Posterior cingulate gyrus (tissue), 11 donors: ENCODE data around the gene CPOX.
"Not testable (repeated sequence)": the region's sequence is repeated elsewhere in the genome, so short reads cannot be mapped to it uniquely, and the experiment has no call there.

Experiments used
- DNase-seq, 10 donors: peaks; one replicate each; pipeline versions ENCODE4 v3.0.0 to v3.0.0-alpha.2; 2020 to 2021; ENCODE audit warnings: mixed read lengths in 3 of 10
- intact Hi-C: fragments of 100-400 bp; cut with DNase I; formaldehyde crosslinking; loops from one replicate; pipeline ENCODE4 v1.15.1; 2023

The CPOX gene

DNA sequence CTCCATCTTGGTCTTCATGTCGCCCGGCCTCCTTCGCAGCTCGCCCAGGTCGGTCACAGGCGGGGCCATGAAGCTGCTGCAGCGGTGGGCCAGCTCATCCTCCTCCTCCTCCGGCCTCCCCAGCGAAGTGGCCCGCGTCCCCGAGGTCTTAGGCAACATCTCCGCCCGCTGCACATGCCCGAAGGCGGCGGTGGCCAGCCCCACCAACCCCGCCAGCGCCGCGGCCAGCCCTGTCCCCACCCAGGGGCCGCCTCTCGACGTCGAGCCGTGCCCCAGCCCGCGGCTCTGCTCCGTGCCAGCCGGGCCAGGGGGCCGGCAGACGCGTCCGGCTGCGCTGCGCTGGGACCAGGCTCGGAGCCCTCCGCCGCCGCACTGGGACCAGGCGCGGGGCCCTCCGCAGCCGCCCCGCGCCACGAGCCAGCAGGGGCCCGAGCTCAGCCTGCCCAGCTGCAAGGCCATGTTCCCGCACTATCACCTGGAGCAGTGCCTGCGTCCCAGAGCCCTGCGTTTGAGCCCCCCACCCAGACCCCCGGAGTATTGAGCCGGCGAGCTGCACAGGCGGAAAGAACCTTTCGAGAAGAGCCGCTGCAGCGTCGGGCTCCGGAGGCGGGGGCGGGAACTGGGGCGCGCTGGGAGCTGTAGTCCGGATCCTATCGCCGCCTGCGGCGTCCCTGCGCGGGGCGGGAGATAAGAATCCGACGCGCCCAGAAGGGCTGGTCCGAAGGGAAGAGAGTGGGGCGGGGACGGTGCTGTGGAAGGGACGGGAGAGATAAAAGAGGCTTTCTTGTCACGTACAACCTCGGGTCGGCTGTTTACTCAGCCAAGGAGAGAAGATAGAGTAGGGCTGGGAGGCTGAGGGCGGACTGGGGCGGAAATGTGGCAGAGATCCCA, at the start of gene CPOX:
CPOX (minus strand) TSS at position 566 of the 891 bp plus-strand sequence; CDS start at position 459, 107 bp downstream.
- DNase-seq, result peak; percentile 85 to 98 (median 90)

GRCh38 chr3:98642769-98643168, 49.4 kb upstream of the CPOX start:
- intact Hi-C loops, DNase-seq: not testable (repeated sequence)

More for the DNA sequence above, at the start of gene CPOX:
- intact Hi-C loops, result loop anchor here (1.0 to 5.0 kb wide), 3 partner anchors 70 to 556 kb away; partner anchors contain the start of genes DCBLD2 and GABRR3

GRCh38 chr3:98641756-98642155, 48.3 kb upstream of the CPOX start:
- DNase-seq, intact Hi-C loops: not testable (repeated sequence)

- DNase-seq, intact Hi-C loops: not testable (repeated sequence)
These were observed 45.1 kb upstream of the CPOX start for GRCh38 chr3:98638515-98638914.

DNA sequence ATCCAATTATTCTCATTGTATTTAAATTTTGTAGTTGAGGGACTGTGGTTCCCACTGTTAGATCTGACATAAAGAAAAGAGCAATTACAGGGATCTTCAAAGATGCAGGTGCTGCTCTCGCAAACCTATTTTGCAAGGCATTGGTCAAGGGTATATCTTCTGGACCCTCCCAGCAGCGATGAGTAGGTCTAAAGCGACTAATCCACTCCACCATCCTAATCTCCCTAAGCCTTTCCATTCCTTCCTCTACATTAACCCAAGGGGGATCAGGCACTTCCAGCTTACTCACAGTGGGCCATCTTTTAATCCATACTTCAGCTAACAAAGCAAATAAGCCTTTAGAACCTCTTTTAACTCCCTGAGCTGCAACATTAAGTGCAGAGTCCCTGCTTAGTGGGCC, 37.0 kb upstream of the CPOX start:
- intact Hi-C loops, result no loop called here
- DNase-seq, result no peak

GRCh38 chr3:98628317-98628716, 34.9 kb upstream of the CPOX start:
- no peak for DNase-seq
- intact Hi-C loops, result no loop called here

- intact Hi-C loops, result no loop called here
- no peak for DNase-seq
These were observed 32.7 kb upstream of the CPOX start for GRCh38 chr3:98626151-98626550.

GRCh38 chr3:98623572-98624280, 30.3 kb upstream of the CPOX start:
- DNase-seq, result no peak
- intact Hi-C loops, result no loop called here

- DNase-seq, result no peak
- intact Hi-C loops, result no loop called here
These were observed 24.4 kb upstream of the CPOX start for GRCh38 chr3:98617841-98618240.

GRCh38 chr3:98613616-98614015, 20.2 kb upstream of the CPOX start:
- intact Hi-C loops, result no loop called here
- DNase-seq, result no peak

DNA sequence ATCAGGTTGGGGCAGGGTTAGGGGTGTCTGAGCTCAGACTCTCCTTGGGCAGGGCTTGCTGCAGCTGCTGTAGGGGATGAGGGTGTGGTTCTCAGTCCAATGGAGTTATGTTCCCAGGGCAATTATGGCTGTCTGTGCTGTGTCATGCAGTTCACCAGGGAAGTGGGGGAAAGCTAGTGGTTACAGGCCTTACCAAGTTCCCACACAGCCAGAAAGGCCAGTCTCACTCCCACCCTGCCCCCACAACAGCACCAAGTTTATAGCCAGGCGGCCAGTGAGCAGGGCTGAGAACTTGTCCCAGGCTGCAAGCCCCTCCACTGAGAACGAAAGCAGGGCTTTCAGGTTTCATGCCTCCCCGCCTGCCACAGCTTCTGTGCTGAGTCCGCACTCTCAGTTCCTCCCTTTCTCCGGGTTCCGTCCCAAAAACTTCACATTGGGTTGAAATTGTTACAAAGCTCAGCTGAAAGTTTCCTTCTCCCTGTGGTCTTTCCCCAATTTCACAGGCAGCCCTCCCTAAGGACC, 19.6 kb upstream of the CPOX start:
- peak in 1 of 10 donors; percentile 70 for DNase-seq
- intact Hi-C loops, result no loop called here

GRCh38 chr3:98612587-98612986, 19.2 kb upstream of the CPOX start:
- intact Hi-C loops, result no loop called here
- DNase-seq, result peak in 1 of 10 donors; percentile 52

DNA sequence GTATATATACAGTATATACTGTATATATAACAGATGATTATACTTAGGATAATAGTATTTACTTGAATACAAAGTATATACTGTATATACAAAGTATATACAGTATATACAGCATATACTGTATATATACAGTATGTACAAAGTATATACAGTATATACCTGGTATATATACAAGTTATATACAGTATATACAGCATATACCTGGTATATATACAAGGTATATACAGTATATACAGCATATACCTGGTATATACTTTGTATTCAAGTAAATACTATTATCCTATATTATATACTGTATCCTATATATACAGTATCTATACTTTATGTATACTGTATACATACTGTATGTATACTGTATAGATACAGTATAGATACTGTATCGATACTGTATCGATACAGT, 14.6 kb upstream of the CPOX start:
- no peak for DNase-seq
- intact Hi-C loops, result loop anchor here (10.0 kb wide), 1 partner anchor 127 kb away; no protein-coding TSS in a partner anchor

GRCh38 chr3:98603580-98603979, 10.2 kb upstream of the CPOX start:
- no peak for DNase-seq
- intact Hi-C loops, result loop anchor here (2.0 to 10.0 kb wide), 4 partner anchors 131 to 394 kb away; no protein-coding TSS in a partner anchor

GRCh38 chr3:98602078-98602678, 8.8 kb upstream of the CPOX start:
- intact Hi-C loops, result loop anchor here (2.0 to 10.0 kb wide), 4 partner anchors 133 to 395 kb away; no protein-coding TSS in a partner anchor
- peak in 3 of 10 donors; percentile 21 to 45 (median 26) for DNase-seq

GRCh38 chr3:98601180-98601579, 7.8 kb upstream of the CPOX start:
- intact Hi-C loops, result loop anchor here (5.0 to 10.0 kb wide), 3 partner anchors 134 to 396 kb away; no protein-coding TSS in a partner anchor
- DNase-seq, result no peak

- intact Hi-C loops, result loop anchor here (5.0 to 10.0 kb wide), 3 partner anchors 134 to 397 kb away; no protein-coding TSS in a partner anchor
These were observed 7.1 kb upstream of the CPOX start for GRCh38 chr3:98600412-98601095.

DNA sequence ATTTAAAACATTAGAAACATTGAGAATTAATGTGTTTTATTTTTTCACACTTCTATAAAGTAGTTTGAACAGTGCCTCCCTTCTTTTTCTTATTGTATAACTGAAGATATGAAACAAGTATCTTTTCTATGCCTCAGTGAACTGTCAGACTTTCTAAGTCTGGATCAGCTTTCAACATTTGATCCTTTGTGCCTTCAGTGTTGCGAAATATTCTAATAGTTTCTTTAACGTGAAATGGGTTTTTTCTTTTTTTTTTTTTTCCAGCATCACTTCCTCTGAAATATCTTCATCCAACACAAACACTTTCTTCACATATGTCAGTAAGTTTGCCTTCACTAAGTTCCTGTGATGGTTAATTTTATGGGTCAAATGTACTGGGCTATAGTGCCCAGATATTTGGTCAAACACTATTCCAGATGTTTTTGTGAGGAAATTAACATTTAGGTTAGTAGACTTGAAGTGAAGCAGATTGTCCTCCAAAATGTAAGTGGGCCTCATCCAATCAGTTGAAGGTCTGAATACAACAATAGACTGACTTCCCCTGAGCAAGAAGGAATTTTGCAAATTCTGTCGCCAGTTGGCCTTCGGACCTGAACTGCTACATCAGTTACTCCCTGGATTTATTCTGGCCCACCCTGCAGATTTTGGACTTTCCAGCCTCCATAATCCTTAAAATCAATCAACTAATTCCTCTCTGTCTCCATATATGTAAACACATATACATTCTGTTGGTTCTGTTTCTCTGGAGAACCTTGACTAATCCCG, 6.4 kb upstream of the CPOX start:
- DNase-seq, result no peak

More at GRCh38 chr3:98600412-98601095, 7.1 kb upstream of the CPOX start:
- no peak for DNase-seq

DNA sequence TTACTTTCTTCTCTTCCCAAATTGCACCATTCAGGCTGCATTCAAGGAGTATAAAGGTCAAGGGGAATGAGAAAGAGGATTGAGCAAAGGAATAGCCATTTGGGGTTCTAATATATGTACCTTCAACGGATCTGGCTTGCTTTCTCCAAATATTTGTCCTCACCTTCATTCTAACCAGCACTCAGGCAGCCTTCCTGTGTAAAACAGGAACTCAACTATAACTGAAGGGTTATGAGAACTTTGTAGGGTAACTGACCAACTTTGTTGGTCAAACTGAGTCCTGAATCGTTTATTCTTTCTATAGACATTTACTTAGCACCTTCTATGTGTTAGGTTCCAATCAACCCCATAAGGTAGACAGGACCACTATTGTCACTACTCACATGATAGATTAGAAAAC, 5.1 kb upstream of the CPOX start:
- intact Hi-C loops, result no loop called here
- no peak for DNase-seq

More for the DNA sequence above, 6.4 kb upstream of the CPOX start:
- intact Hi-C loops, result loop anchor here (5.0 to 10.0 kb wide), 3 partner anchors 135 to 397 kb away; no protein-coding TSS in a partner anchor
